ENCODE results near the gene CHKA.

The CHKA gene

DNA sequence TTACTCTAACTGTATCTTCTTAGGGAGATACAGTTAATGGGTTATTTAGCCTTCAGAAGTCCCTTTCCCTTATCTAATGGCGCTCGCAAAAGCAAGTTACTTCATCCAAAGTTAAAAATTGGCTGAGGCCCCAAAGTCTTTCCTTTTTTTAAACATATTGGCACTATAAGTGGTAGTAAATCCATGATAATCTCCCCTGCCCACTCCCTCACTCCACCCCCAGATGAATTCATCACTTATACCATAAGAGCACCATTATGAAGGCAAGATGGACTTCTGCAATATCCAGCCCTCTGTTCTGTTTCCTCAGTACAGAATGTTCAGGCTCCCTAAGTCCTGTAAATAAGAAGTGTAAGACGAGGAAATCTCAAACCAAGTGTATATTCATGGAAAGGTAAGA, 37.7 kb downstream of the CHKA start:
- TF ChIP-seq, protein P1, sequence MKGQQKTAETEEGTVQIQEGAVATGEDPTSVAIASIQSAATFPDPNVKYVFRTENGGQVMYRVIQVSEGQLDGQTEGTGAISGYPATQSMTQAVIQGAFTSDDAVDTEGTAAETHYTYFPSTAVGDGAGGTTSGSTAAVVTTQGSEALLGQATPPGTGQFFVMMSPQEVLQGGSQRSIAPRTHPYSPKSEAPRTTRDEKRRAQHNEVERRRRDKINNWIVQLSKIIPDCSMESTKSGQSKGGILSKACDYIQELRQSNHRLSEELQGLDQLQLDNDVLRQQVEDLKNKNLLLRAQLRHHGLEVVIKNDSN (IDR thresholded peaks at IDR 0.05): no peak
- TF ChIP-seq EGR1 (IDR thresholded peaks at IDR 0.05): no peak
- no peak for TF ChIP-seq FOXM1 (IDR thresholded peaks at IDR 0.05; ENCODE audit: borderline replicate concordance, low read depth)
- no peak for TF ChIP-seq REST (IDR thresholded peaks at IDR 0.05; ENCODE audit: low read depth)
- TF ChIP-seq NFIC (IDR thresholded peaks at IDR 0.05): no peak
- TF ChIP-seq TAF1 (IDR thresholded peaks at IDR 0.05; ENCODE audit: low read depth): no peak
- TF ChIP-seq TCF12 (IDR thresholded peaks at IDR 0.05; ENCODE audit: low read depth): no peak
- TF ChIP-seq RAD21 (IDR thresholded peaks at IDR 0.05; ENCODE audit: low read depth): no peak
- no peak for TF ChIP-seq CEBPB (IDR thresholded peaks at IDR 0.05)
- TF ChIP-seq ZBTB7A (IDR thresholded peaks at IDR 0.05; ENCODE audit: low read depth): no peak
- TF ChIP-seq CREB1 (IDR thresholded peaks at IDR 0.05; ENCODE audit: low read depth): no peak

DNA sequence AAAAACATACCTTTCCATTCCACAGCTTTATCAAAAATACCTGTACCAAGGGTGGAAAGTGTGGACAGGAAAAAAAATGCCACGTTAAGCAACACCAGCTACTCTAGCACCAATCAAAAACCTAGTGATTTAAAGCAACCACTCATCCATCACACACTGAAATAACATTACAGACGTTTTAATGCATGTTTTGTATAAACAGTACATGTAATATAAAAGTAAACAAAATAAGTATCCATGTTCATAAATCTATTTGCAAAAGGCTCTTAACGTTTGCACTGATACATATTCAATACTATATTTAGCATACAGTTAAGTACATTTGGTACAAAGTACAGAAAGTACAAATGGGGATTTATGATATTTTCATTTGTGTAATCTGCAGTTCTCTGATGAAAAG, 38.7 kb downstream of the CHKA start:
- TF ChIP-seq TEAD4 (IDR thresholded peaks at IDR 0.05) (no peak), REST (IDR thresholded peaks at IDR 0.05; ENCODE audit: low read depth) (no peak), FOXM1 (IDR thresholded peaks at IDR 0.05; ENCODE audit: borderline replicate concordance, low read depth) (no peak), CEBPB (IDR thresholded peaks at IDR 0.05) (no peak), NFIC (IDR thresholded peaks at IDR 0.05) (no peak), CREB1 (IDR thresholded peaks at IDR 0.05; ENCODE audit: low read depth) (no peak), MAX (IDR thresholded peaks at IDR 0.05) (no peak), TAF1 (IDR thresholded peaks at IDR 0.05; ENCODE audit: low read depth) (no peak), EP300 (IDR thresholded peaks at IDR 0.05; ENCODE audit: borderline replicate concordance) (no peak), EGR1 (IDR thresholded peaks at IDR 0.05) (no peak), ZBTB7A (IDR thresholded peaks at IDR 0.05; ENCODE audit: low read depth) (no peak), RAD21 (IDR thresholded peaks at IDR 0.05; ENCODE audit: low read depth) (no peak), TCF12 (IDR thresholded peaks at IDR 0.05; ENCODE audit: low read depth) (no peak), YY1 (IDR thresholded peaks at IDR 0.05; ENCODE audit: low read depth) (no peak)
- TF ChIP-seq, protein P1 (IDR thresholded peaks at IDR 0.05): no peak

- TF ChIP-seq RAD21 (IDR thresholded peaks at IDR 0.05; ENCODE audit: low read depth) (no peak), TAF1 (IDR thresholded peaks at IDR 0.05; ENCODE audit: low read depth) (no peak), EP300 (IDR thresholded peaks at IDR 0.05; ENCODE audit: borderline replicate concordance) (no peak), NFIC (IDR thresholded peaks at IDR 0.05) (no peak)
Observed at GRCh38 chr11:68081691-68082090, 39.5 kb downstream of the CHKA start.

DNA sequence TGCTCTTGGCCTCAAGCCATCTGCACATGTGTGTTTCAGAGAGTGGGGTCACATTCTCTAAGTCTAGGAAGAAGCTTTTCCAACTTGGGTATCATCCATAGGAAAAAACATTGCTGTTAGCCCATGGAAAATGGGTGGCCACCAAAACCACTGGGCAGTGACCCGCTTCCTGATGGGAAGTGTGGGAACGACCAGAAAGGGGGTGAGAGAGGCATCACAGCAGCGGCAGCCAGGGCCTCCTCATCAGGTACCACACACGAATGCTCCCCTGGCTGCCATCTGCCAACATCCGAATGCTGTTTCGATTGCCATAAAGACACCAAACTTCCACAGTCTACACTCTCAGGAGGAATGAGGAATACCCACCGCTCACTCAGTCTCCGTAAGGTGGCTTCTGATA, 40.3 kb downstream of the CHKA start:
- no peak for TF ChIP-seq TEAD4 (IDR thresholded peaks at IDR 0.05)
- no peak for TF ChIP-seq RAD21 (IDR thresholded peaks at IDR 0.05; ENCODE audit: low read depth)
- TF ChIP-seq YY1 (IDR thresholded peaks at IDR 0.05; ENCODE audit: low read depth): no peak
- TF ChIP-seq EGR1 (IDR thresholded peaks at IDR 0.05): no peak
- no peak for TF ChIP-seq CEBPB (IDR thresholded peaks at IDR 0.05)
- TF ChIP-seq, protein P1 (IDR thresholded peaks at IDR 0.05): no peak
- TF ChIP-seq TCF12 (IDR thresholded peaks at IDR 0.05; ENCODE audit: low read depth): no peak
- TF ChIP-seq NFIC (IDR thresholded peaks at IDR 0.05): no peak
- no peak for TF ChIP-seq FOXM1 (IDR thresholded peaks at IDR 0.05; ENCODE audit: borderline replicate concordance, low read depth)

GRCh38 chr11:68077617-68078582, 43.3 kb downstream of the CHKA start:
- TF ChIP-seq TEAD4 (IDR thresholded peaks at IDR 0.05): no peak
- TF ChIP-seq YY1 (IDR thresholded peaks at IDR 0.05; ENCODE audit: low read depth): no peak
- no peak for TF ChIP-seq MAX (IDR thresholded peaks at IDR 0.05)
- no peak for TF ChIP-seq TAF1 (IDR thresholded peaks at IDR 0.05; ENCODE audit: low read depth)
- TF ChIP-seq, protein P1 (IDR thresholded peaks at IDR 0.05): no peak
- no peak for TF ChIP-seq REST (IDR thresholded peaks at IDR 0.05; ENCODE audit: low read depth)
- TF ChIP-seq CREB1 (IDR thresholded peaks at IDR 0.05; ENCODE audit: low read depth): no peak
- no peak for TF ChIP-seq TCF12 (IDR thresholded peaks at IDR 0.05; ENCODE audit: low read depth)
- no peak for TF ChIP-seq NFIC (IDR thresholded peaks at IDR 0.05)
